Kidney (tissue), 14 donors: ENCODE data around the gene EHMT2. TPM values are rescaled to one million over a fixed set of nuclear protein-coding genes. Genes with fewer than 3 reads are reported as not detected.

Source experiments
- DNase-seq, 5 donors: peaks; one replicate each; pipeline ENCODE4 v3.0.0-alpha.2; 2013 to 2020
- FAIRE-seq: peaks from 2 replicates; lab custom pipeline; 2012; peaks lifted over from hg19 to GRCh38; lab: Jason Lieb, UNC
- H3K27ac ChIP-seq, 2 donors: one replicate each; pipeline ENCODE4 v1.7.0; 2013; ENCODE audit warnings: low read depth in 2 of 2, low read length in 2 of 2, inconsistent platforms in 1 of 2
- H3K27me3 ChIP-seq: one replicate; pipeline ENCODE4 v1.7.1; 2013; ENCODE audit warnings: low read length, inconsistent platforms; ENCODE audit not compliant: control insufficient read depth, insufficient read depth
- H3K36me3 ChIP-seq, 3 donors: one replicate each; pipeline versions ENCODE4 v1.7.0 to v1.7.1; 2013; ENCODE audit warnings: low read length in 3 of 3, control low read depth in 1 of 3, inconsistent platforms in 1 of 3; ENCODE audit not compliant: insufficient read depth in 3 of 3, control insufficient read depth in 2 of 3
- H3K4me1 ChIP-seq, 3 donors: one replicate each; pipeline versions ENCODE4 v1.7.0 to v1.7.1; 2013; ENCODE audit warnings: low read length in 3 of 3, inconsistent platforms in 1 of 3, low read depth in 1 of 3; ENCODE audit not compliant: control insufficient read depth in 2 of 3, insufficient read depth in 2 of 3
- H3K4me3 ChIP-seq, 3 donors: one replicate each; pipeline versions ENCODE4 v1.7.0 to v1.8.1; 2013; ENCODE audit warnings: low read length in 3 of 3, control low read depth in 1 of 3, inconsistent platforms in 1 of 3
- H3K9ac ChIP-seq, 3 donors: one replicate each; pipeline versions ENCODE4 v1.7.0 to v1.7.1; 2013; ENCODE audit warnings: low read length in 3 of 3, control low read depth in 1 of 3, inconsistent platforms in 1 of 3
- H3K9me3 ChIP-seq, 3 donors: one replicate each; pipeline versions ENCODE4 v1.7.0 to v1.7.1; 2013; ENCODE audit warnings: low read length in 3 of 3, control low read depth in 1 of 3, inconsistent platforms in 1 of 3; ENCODE audit not compliant: control insufficient read depth in 2 of 3, insufficient read depth in 1 of 3
- CTCF ChIP-seq: IDR thresholded peaks from 3 replicates; pipeline ENCODE4 v1.5.1; 2012; ENCODE audit warnings: mild to moderate bottlenecking, moderate library complexity, borderline replicate concordance; ENCODE audit not compliant: insufficient read depth; ENCODE audit errors: extremely low read depth
- intact Hi-C: fragments of 100-400 bp; cut with DNase I; formaldehyde crosslinking; loops from one replicate; pipeline ENCODE4 v1.11.1; 2022
- polyA plus RNA-seq: library from polyadenylated mRNA; stranded (reverse); fragments of 350-450 nt; fragmentation: Illumina TruSeq; extraction: RNeasy Lipid Tissue Mini Kit (QIAGEN cat#74804); gene quantifications from one replicate; pipeline ENCODE4 v1.2.3, GENCODE V29; 2014; ENCODE audit warnings: low read depth, low replicate concordance; ENCODE audit not compliant: insufficient read depth
- total RNA-seq: library from RNA; stranded (reverse); fragmentation: NEBNext Ultra II Directional; extraction: Animal tissue kit (Norgen Biotek cat#: 25700); gene quantifications from one replicate; pipeline ENCODE4 v1.2.1, GENCODE V29; 2021
- donor health status: control.
- donor health status: control.
- donor health status: control.
- donor health status: control.
- donor health status: control.
- donor health status: DM: yes; HTN: yes; CAD: no.
- donor health status: Normal renal cell carcinoma (clear cell type).

EHMT2 gene
- total and polyA plus RNA-seq, 2 donors from 2014 or later, result 35.3 to 40.5 TPM

GRCh38 chr6:31920811-31921210 is 23.3 kb upstream of the EHMT2 start:
- Histone ChIP-seq H3K4me3 (no peak overlapping the region), H3K36me3 (no peaks in the 10 kb centered on the region), H3K9ac (no peak overlapping the region), H3K27ac (no peak overlapping the region), H3K9me3 (no peaks in the 10 kb centered on the region), H3K4me1 (no peaks in the 10 kb centered on the region), H3K27me3 (no peaks in the 10 kb centered on the region)
- DNase-seq (no peak), FAIRE-seq (no peak)
- TF ChIP-seq CTCF, result no peak
- intact Hi-C loops, result no loop called here

GRCh38 chr6:31919624-31920303 is 22.3 kb upstream of the EHMT2 start:
- no peaks in the 10 kb centered on the region for H3K36me3 ChIP-seq
- no peak for TF ChIP-seq CTCF
- H3K4me3 ChIP-seq, result no peak overlapping the region
- H3K27ac ChIP-seq, result no peak overlapping the region
- intact Hi-C loops, result no loop called here
- no peaks in the 10 kb centered on the region for H3K27me3 ChIP-seq
- no peaks in the 10 kb centered on the region for H3K9me3 ChIP-seq
- no peak overlapping the region for H3K9ac ChIP-seq
- no peaks in the 10 kb centered on the region for H3K4me1 ChIP-seq
- no peak for FAIRE-seq
- DNase-seq, result no peak

- Histone ChIP-seq H3K27me3 (no peaks in the 10 kb centered on the region), H3K4me3 (no peak overlapping the region), H3K36me3 (no peaks in the 10 kb centered on the region), H3K9ac (no peak overlapping the region), H3K4me1 (no peaks in the 10 kb centered on the region), H3K9me3 (no peaks in the 10 kb centered on the region), H3K27ac (no peak overlapping the region)
- TF ChIP-seq CTCF, result no peak
- DNase-seq (no peak), FAIRE-seq (no peak)
- intact Hi-C loops, result no loop called here
These were observed 20.7 kb upstream of the EHMT2 start for GRCh38 chr6:31918069-31918720.
